Sciatic nerve (tissue), 2 donors: ENCODE measurements around the gene TSPYL2. TPM values are rescaled to one million over a fixed set of nuclear protein-coding genes. Genes with fewer than 3 reads are reported as not detected.

Experiments used
- ATAC-seq: fragments of 200-7000 bp; cut with Tn5 transposase; one replicate; pipeline ENCODE4 v1.9.1; 2020; ENCODE audit warnings: mild to moderate bottlenecking, moderate library complexity
- DNase-seq: peaks from one replicate; pipeline ENCODE4 v3.0.0-alpha.2; 2020; ENCODE audit warnings: low spot score
- intact Hi-C: fragments of 100-400 bp; cut with DNase I; formaldehyde crosslinking; loops from one replicate; pipeline ENCODE4 v1.14.2; 2022
- total RNA-seq: library from RNA; stranded (reverse); fragmentation: NEBNext Ultra II Directional; extraction: Animal tissue kit (Norgen Biotek cat#: 25700); gene quantifications from one replicate; pipeline ENCODE4 v1.2.1, GENCODE V29; 2021
- donor health status: DM: no; HTN: no; CAD: no.
- donor health status: DM: no; HTN: no; CAD: no.

The TSPYL2 gene
- total RNA-seq, 1 donor from 2014 or later = 89.6 TPM

- intact Hi-C loops = no loop called here
- no peak for DNase-seq
- ATAC-seq = no peak
Observed at GRCh38 chrX:53077207-53078197, 4.7 kb upstream of the TSPYL2 start.

- no peak for ATAC-seq
Observed at GRCh38 chrX:53078943-53079342, 3.2 kb upstream of the TSPYL2 start.

DNA sequence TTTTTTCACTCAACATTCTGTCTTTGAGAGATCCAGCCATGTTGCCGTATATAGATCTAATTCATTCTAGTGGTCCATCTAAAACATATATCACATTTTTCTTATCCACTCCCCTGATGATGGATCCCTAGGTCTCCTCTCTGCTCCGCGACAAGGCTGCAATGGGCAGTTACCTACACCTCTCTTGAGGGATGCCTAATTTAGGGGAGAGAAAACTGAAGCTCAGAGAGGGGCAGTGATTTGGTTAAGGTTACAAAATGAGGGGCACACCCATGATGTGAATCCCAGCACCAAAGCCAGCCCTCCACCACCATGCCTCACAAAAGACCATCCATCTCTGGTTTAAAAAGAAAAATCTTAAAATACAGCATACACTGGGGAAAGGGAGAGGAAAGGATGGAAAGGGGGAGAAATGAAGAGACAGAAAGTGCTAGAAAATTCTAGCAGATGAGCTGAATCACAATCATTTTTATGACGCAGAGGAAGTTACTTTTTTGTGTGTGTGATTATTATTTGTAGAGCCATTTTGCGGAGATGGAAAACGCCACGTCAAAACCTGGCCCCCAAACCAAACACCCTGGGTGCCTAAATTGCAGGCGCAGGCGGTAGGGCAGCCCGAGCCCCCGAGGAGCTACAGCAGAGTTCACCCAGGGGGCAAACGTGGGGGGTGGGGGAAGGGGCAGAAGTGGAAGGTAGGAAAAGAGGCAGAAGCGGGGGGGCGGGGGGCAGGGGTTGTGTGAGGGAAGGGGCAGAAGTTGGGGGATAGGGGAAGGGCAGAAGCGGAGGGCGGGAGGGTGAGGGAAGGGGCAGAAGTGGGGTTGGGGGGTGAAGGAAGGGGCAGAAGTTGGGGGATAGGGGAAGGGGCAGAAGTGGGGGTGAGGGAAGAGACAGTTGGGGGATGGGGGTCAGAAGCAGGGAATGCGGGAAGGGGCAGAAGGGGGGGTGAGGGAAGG is 1.3 kb upstream of the TSPYL2 start:
- intact Hi-C loops = no loop called here
- ATAC-seq = no peak

More at GRCh38 chrX:53078943-53079342, 3.2 kb upstream of the TSPYL2 start:
- no peak for DNase-seq
- intact Hi-C loops = no loop called here

GRCh38 chrX:53082773-53083616 is 828 bp downstream of the TSPYL2 start:
- no peak for DNase-seq
- ATAC-seq = no peak
- intact Hi-C loops = no loop called here

More for the DNA sequence above, 1.3 kb upstream of the TSPYL2 start:
- no peak for DNase-seq

GRCh38 chrX:53084043-53084570 is 1.9 kb downstream of the TSPYL2 start:
- DNase-seq (no peak), ATAC-seq (no peak)
- intact Hi-C loops = no loop called here

DNA sequence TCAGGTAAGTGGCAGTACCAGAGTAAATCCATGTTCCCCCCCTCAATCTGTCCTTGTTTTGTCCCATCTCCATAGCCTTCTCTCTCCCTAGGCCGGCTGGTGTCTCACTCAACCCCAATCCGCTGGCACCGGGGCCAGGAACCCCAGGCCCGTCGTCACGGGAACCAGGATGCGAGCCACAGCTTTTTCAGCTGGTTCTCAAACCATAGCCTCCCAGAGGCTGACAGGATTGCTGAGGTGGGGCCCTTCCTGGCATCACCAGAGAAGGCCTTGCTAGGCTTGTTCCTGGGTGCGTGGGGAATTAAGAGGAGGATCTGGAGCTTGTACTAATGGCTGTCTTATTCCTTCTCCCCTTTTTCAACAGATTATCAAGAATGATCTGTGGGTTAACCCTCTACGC is 2.7 kb downstream of the TSPYL2 start:
- DNase-seq (no peak), ATAC-seq (no peak)
- intact Hi-C loops = no loop called here

- ATAC-seq (no peak), DNase-seq (no peak)
- intact Hi-C loops = no loop called here
Observed at GRCh38 chrX:53085661-53086229, 3.6 kb downstream of the TSPYL2 start.

DNA sequence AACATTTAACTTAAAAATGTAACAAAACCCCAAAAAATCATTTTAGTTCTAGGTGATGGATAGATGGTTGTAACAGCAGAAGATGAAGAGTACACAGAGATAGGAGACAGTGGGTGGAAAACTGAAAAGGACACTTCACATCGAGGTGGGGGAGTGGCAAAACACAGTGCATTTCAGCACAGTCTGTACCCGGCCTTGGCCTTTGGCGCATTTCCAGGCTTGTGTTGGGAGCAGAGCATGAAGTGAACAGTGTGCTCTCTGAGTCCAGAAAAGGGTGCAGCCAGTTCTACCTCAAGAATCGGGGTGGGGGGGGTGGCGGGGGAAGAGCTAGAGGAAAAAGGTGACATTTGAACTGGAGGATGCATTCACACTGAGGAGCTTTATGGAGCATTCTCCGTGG is 4.3 kb downstream of the TSPYL2 start:
- DNase-seq (peak; percentile 75), ATAC-seq (no peak)
- intact Hi-C loops = no loop called here

DNA sequence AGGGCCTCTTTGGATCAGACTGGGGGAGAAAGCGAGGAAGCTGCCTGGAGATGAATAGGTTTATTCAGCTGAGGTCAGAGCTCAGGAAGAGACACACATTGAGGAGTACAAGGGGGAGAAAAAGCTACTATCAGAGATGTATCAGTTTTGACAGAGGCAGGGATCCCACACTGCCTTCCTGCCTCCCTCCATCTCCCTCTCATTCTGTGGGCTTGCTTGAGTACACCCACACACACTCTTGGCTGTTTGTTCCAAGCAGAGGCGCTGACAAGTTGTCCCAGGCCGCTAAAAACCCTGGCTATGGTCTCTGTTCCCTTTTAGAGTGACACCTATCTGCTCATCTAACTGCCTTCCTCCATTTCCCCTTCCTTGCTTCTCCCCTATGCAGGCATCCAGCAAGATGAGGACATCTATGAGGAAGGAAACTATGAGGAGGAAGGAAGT is 5.2 kb downstream of the TSPYL2 start:
- DNase-seq (no peak), ATAC-seq (no peak)
- intact Hi-C loops = no loop called here

DNA sequence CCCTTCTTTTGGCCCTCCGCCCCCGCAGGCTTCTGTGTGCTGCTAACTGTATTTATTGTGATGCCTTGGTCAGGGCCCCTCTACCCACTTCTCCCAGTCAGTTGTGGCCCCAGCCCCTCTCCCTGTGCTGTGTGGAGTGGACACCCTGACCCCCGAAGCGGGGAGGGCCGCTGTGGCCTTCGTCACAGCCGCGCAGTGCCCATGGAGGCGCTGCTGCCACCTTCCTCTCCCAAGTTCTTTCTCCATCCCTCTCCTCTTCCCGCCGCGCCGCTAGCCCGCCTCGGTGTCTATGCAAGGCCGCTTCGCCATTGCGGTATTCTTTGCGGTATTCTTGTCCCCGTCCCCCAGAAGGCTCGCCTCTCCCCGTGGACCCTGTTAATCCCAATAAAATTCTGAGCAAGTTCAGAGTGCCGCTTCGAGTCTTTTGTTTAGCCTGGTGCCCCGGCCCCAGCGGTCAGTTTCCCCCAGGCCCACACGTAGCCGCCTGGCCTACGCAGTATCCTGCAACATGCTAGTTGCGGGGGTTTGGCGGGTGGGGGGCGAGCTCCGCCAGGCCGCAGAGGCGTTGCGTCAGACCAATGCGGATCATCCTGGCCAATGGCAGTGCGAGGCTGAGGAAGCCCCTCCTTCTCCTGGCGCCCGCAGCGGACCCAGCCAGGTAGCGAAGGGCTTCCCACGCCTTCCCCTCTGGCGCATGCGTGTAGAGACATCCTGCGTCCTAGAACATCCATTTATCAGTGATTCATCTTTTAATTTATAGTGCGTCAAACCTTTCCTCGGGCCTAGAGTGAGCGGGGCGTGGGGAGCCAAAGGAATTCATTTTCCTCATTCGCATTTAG is 6.2 kb downstream of the TSPYL2 start:
- DNase-seq (peak; percentile 80), ATAC-seq (peak; percentile 90)
- intact Hi-C loops = no loop called here

GRCh38 chrX:53089224-53089842 is 7.2 kb downstream of the TSPYL2 start:
- DNase-seq = no peak

DNA sequence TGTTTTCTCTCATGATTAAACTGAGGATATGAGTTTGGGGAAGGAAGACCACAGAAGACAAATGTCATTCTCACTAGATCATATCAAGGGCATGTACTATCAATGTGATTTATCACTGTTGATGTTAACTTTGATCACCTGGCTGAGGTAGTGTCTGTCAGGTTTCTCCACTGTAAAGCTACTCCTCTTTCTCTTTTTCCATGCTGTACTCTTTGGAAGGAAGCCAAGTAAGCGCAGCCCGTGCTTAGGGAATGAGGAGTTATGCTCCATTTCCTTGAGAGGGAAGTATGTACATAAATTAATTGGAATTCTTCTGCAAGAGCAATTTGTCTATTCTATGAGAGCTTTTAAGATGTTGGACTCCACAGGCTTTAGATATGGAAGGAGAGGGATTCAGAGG is 7.8 kb downstream of the TSPYL2 start:
- DNase-seq (no peak), ATAC-seq (no peak)
- intact Hi-C loops = no loop called here

More at GRCh38 chrX:53089224-53089842, 7.2 kb downstream of the TSPYL2 start:
- peak; percentile 34 for ATAC-seq
- intact Hi-C loops = no loop called here

DNA sequence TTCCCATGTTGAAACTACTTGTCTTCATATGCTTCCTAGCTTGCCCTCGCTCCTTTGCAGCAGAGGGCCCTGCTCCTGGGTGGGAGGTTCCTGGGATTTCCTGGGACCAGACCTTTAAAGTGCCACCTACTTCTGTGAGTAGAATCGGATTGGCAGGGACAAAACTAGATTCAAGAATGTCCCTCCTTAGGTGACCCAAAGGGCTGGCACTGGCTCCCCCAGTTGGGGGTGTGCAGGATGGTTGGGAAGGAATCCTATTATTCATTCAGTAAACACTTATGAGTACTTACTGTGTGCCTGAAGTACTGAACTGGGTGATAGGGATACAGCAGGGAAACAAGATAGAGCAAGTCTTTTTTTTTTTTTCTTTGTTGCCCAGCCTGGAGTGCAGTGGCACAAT is 9.2 kb downstream of the TSPYL2 start:
- intact Hi-C loops = no loop called here
- DNase-seq (no peak), ATAC-seq (no peak)

DNA sequence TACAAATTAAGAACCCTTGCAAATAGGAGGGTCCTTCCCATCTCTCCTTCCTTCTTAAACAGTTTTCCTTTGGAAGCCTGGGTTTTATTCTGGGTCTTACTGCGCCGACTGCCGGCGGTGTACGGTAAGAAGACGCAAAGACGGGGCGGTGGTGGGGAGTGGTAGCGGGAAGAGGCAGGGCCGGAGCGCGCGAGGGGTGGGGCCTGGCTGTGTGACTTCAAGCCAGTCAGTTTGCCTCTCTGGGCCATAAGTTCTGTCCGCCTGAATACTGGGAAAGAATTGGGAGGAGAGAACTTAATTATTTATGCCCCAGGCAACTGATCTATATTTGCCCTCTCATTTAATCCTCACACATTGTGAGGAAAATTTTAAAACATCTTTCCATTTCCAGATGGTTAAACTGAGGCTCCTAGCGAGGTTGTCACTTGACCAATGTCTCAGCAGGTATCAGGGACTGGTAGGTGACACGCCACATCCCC is 11.0 kb downstream of the TSPYL2 start:
- peak; percentile 85 for DNase-seq
- ATAC-seq = peak; percentile 82
- intact Hi-C loops = no loop called here

DNA sequence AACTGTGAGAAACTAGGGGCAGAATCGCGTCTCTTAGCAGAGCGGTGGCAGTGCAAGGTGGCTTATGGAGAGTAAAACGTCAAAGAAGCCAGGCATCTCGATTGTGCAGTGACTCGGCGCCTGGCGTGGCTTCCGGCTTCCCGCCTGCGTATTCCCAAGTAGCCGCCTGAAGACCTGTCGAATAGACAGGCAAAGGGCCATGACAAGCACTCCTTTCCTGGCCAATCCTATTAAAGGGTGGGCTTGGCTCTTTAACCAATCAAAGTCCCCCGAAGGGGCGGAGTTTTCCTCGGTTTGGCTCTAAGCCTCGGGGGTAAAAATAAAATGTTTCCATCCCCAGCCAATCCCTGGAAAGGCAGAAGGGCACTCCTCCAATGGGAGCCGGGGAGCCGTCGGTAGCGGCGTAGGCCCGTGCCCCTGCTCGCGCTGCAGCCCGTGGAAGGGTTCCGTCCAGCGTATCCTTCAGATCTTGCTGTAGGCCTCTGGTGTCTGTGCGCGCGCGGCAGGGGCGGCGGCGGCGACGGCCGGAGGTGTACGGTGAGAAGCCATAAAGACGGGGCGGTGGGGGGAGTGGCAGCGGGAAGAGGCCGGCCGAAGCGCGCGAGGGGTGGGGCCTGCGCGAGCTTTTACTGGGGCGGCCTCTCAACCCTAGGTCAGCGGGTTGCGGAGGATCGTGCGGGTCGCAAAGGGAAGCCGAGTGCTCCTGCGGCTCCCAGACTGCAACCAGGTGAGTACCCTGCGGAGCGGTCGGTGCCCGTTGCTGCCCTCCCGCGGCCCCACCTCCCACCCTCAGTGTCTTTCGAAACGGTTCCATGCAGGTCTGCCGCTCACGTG is 11.8 kb downstream of the TSPYL2 start, which contains the start of gene KANTR:
KANTR (plus strand) TSS at position 395 of the 834 bp plus-strand sequence. CDS start 30,131 bp downstream, outside the sequence.
- intact Hi-C loops = no loop called here
- DNase-seq = peak; percentile 89
- peak; percentile 96 for ATAC-seq

DNA sequence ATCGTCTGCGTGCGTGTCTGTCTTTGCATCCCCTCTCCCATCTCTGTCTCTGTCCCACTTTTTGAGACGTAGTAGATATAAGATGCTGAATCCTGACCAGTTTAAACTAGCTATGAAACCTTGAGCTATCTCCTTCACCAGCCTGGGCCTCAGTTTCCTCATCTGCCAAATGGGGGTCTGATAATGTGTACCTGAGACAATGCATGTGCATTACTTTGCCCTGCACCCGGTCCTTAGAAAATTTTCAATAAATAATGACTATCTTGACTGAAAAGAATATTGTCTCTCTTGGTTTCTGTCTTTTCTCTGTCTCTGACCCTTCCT is 12.4 kb downstream of the TSPYL2 start:
- intact Hi-C loops = no loop called here
- no peak for ATAC-seq
- DNase-seq = no peak
